HepG2 (cell line): ENCODE results near the gene SERPINE2. TPM values are rescaled to one million over a fixed set of nuclear protein-coding genes. Genes with fewer than 3 reads are reported as not detected.

Experiments used
- NR2F1 ChIP-seq, 2 experiments: fragments of 450-650 bp in 1 of 2; formaldehyde crosslinking in 1 of 2; IDR thresholded peaks; 2 replicates each; pipeline versions ENCODE4 v1.5.0 to v1.6.1; 2016 to 2020; ENCODE audit warnings: mild to moderate bottlenecking in 1 of 2, missing compliant biosample characterization in 1 of 2, missing genetic modification reagents in 1 of 2, moderate library complexity in 1 of 2
- RAD21 ChIP-seq: fragments of 450-650 bp; formaldehyde crosslinking; IDR thresholded peaks from 2 replicates; pipeline ENCODE4 v1.5.0; 2020; ENCODE audit warnings: mild to moderate bottlenecking
- ZNF781 ChIP-seq: sonication (generic); formaldehyde crosslinking; IDR thresholded peaks from 2 replicates; pipeline ENCODE4 v1.5.1; 2020; ENCODE audit warnings: borderline replicate concordance, mild to moderate bottlenecking, missing genetic modification reagents; ENCODE audit errors: not compliant biosample characterization
- polyA plus RNA-seq, 8 experiments: library from polyadenylated mRNA; depleted of rRNA in 3 of 8; stranded (reverse) in 7 of 8; unstranded in 1 of 8; fragments of >200 nt; fragmentation: Illumina TruSeq in 4 of 8; extraction: Trizol in 4 of 8; gene quantifications; 2 replicates each; pipeline versions ENCODE4 v1.2.1 to v1.2.3, GENCODE V29; 2011 to 2016; ENCODE audit warnings: low read depth in 4 of 8, missing spikeins in 1 of 8, mixed read lengths in 1 of 8; ENCODE audit not compliant: insufficient read depth in 1 of 8
- total RNA-seq, 5 experiments: library from RNA; depleted of rRNA; stranded (reverse); fragments of >200 nt; fragmentation: Illumina TruSeq; extraction: Trizol; gene quantifications; 2 replicates each; pipeline ENCODE4 v1.2.3, GENCODE V29; 2016; ENCODE audit warnings: low read depth in 1 of 5
- TF ChIP-seq, protein P1 (sequence below): sonication (generic); formaldehyde crosslinking; IDR thresholded peaks from 2 replicates; pipeline ENCODE4 v1.4.0; 2020; ENCODE audit warnings: mild to moderate bottlenecking, missing genetic modification reagents
- TF ChIP-seq, protein P2 (sequence below): sonication (generic); formaldehyde crosslinking; IDR thresholded peaks from 2 replicates; pipeline ENCODE4 v1.4.0; 2020; ENCODE audit warnings: missing genetic modification reagents, borderline replicate concordance
- TF ChIP-seq, protein P3 (sequence below): IDR thresholded peaks from 2 replicates; pipeline ENCODE4 v1.6.1; 2018; ENCODE audit warnings: missing genetic modification reagents, mild to moderate bottlenecking, missing compliant biosample characterization
- TF ChIP-seq, protein P4 (sequence below), 2 experiments: sonication (generic) in 1 of 2; formaldehyde crosslinking in 1 of 2; IDR thresholded peaks; 2 replicates each; pipeline versions ENCODE4 v1.4.0 to v1.6.1; 2016 to 2020; ENCODE audit warnings: borderline replicate concordance in 1 of 2, low read depth in 1 of 2, mild to moderate bottlenecking in 1 of 2, missing genetic modification reagents in 1 of 2
- TF ChIP-seq, protein P5 (sequence below): sonication (generic); formaldehyde crosslinking; IDR thresholded peaks from 2 replicates; pipeline ENCODE4 v1.4.0; 2020; ENCODE audit warnings: missing genetic modification reagents

The SERPINE2 gene
- total and polyA plus RNA-seq, 2 of the 13 experiments (the other 11 are each of a cell fraction or from before 2014, with no cell fraction given), result 7.9 to 18.1 TPM

DNA sequence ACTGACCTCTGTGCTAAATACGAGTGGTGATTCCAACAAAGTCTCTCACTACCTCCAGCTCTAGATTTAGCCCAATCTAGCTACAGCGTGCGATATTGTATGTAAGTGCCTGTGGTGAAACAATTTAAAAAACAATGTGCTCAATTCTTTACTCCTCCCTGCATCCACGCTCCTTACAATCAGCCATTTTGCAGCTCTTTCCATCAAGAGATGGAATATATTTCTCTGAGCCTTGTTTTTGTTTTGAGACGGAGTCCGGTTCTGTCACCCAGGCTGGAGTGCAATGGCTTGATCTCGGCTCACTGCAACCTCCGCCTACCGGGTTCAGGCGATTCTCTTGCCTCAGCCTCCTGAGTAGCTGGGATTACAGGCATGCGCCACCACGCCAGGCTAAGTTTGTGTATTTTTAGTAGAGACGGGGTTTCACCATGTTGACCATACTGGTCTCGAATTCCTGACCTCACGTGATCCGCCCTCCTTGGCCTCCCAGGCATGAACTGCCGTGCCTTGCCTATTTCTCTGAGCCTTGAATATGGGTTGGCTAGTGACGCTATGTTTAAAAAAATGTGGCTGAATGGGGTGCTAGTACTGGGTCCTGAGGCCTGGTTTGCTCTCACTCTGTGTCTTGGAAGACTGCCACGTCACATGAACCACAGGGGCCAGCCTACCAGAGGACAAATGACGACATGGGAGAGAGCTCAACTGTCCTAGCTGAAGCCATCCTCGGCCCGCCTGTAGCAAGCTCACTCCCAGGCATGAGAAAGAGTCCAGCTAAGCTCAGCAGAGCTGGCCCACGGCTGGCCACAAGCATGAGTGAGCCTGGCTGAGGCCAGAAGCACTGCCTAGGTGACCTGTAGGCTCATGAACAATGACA, 108.7 kb downstream of the SERPINE2 start (continued):
- TF ChIP-seq, protein P1, sequence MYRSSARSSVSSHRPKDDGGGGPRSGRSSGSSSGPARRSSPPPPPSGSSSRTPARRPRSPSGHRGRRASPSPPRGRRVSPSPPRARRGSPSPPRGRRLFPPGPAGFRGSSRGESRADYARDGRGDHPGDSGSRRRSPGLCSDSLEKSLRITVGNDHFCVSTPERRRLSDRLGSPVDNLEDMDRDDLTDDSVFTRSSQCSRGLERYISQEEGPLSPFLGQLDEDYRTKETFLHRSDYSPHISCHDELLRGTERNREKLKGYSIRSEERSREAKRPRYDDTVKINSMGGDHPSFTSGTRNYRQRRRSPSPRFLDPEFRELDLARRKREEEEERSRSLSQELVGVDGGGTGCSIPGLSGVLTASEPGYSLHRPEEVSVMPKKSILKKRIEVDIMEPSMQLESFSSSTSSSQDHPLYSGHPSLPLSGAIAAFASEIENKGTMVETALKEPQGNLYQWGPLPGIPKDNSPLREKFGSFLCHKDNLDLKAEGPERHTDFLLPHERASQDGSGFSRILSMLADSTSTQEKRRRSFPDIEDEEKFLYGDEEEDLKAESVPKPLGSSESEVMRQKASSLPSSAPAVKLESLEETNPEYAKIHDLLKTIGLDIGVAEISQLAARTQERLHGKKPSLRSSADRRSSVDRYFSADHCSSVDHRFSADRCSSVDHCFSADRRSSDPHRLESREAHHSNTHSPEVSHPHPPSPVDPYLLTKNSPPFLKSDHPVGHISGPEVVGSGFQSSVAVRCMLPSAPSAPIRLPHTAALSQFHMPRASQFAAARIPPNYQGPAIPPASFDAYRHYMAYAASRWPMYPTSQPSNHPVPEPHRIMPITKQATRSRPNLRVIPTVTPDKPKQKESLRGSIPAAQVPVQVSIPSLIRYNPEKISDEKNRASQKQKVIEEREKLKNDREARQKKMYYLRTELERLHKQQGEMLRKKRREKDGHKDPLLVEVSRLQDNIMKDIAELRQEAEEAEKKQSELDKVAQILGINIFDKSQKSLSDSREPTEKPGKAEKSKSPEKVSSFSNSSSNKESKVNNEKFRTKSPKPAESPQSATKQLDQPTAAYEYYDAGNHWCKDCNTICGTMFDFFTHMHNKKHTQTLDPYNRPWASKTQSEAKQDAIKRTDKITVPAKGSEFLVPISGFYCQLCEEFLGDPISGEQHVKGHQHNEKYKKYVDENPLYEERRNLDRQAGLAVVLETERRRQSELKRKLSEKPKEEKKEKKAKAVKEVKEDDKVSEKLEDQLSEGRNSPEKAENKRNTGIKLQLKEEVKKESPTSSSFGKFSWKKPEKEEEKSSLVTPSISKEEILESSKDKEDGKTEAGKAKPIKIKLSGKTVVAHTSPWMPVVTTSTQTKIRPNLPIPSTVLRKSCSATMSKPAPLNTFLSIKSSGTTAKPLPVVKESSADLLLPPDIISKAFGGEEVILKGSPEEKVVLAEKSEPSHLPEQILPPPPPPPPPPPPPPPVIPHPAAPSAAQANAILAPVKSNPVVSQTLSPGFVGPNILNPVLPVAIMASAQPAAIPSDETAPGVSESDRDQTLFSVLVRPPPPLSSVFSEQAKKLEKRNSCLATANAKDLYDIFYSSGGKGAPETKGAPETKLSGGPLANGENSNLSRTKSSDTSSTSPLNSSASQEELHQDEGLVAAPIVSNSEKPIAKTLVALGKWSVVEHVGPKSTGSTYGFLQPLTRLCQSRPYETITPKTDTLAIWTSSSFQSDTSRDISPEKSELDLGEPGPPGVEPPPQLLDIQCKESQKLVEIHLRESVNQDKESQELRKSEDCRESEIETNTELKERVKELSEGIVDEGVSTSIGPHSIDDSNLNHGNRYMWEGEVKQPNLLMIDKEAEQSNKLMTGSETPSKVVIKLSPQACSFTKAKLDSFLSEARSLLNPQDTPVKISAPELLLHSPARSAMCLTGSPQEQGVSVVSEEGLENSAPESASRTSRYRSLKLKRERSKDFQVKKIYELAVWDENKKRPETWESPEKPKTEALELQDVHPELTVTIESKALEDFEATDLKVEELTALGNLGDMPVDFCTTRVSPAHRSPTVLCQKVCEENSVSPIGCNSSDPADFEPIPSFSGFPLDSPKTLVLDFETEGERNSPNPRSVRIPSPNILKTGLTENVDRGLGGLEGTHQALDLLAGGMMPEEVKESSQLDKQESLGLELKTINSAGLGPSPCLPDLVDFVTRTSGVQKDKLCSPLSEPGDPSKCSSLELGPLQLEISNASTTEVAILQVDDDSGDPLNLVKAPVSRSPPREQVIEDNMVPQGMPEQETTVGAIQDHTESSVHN (CRISPR knock-in tag), result peak; percentile 58
- TF ChIP-seq, protein P2, sequence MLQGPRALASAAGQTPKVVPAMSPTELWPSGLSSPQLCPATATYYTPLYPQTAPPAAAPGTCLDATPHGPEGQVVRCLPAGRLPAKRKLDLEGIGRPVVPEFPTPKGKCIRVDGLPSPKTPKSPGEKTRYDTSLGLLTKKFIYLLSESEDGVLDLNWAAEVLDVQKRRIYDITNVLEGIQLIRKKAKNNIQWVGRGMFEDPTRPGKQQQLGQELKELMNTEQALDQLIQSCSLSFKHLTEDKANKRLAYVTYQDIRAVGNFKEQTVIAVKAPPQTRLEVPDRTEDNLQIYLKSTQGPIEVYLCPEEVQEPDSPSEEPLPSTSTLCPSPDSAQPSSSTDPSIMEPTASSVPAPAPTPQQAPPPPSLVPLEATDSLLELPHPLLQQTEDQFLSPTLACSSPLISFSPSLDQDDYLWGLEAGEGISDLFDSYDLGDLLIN, result no peak; the same call in 1 of the 2 replicates
- TF ChIP-seq RAD21 (CRISPR knock-in tag) (no peak; the same call in none of the 2 replicates), NR2F1 (CRISPR knock-in tag; IDR thresholded peaks at IDR 0.05) (peak in 1 of 2 experiments; percentile 80; a peak in 2 of 4 replicates), ZNF781 (CRISPR knock-in tag) (peak; percentile 72)
- TF ChIP-seq, protein P3, sequence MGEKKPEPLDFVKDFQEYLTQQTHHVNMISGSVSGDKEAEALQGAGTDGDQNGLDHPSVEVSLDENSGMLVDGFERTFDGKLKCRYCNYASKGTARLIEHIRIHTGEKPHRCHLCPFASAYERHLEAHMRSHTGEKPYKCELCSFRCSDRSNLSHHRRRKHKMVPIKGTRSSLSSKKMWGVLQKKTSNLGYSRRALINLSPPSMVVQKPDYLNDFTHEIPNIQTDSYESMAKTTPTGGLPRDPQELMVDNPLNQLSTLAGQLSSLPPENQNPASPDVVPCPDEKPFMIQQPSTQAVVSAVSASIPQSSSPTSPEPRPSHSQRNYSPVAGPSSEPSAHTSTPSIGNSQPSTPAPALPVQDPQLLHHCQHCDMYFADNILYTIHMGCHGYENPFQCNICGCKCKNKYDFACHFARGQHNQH, result peak; percentile 81
- TF ChIP-seq, protein P4, sequence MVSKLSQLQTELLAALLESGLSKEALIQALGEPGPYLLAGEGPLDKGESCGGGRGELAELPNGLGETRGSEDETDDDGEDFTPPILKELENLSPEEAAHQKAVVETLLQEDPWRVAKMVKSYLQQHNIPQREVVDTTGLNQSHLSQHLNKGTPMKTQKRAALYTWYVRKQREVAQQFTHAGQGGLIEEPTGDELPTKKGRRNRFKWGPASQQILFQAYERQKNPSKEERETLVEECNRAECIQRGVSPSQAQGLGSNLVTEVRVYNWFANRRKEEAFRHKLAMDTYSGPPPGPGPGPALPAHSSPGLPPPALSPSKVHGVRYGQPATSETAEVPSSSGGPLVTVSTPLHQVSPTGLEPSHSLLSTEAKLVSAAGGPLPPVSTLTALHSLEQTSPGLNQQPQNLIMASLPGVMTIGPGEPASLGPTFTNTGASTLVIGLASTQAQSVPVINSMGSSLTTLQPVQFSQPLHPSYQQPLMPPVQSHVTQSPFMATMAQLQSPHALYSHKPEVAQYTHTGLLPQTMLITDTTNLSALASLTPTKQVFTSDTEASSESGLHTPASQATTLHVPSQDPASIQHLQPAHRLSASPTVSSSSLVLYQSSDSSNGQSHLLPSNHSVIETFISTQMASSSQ (IDR thresholded peaks at IDR 0.05; ENCODE audit: low read depth), result 0 out of 2 replicates have a peak, but pooled peaks have one; percentile 38
- TF ChIP-seq, protein P4 (CRISPR knock-in tag; IDR thresholded peaks at IDR 0.05; ENCODE audit: borderline replicate concordance), result no peak; the same call in 1 of the 2 replicates
- TF ChIP-seq, protein P5, sequence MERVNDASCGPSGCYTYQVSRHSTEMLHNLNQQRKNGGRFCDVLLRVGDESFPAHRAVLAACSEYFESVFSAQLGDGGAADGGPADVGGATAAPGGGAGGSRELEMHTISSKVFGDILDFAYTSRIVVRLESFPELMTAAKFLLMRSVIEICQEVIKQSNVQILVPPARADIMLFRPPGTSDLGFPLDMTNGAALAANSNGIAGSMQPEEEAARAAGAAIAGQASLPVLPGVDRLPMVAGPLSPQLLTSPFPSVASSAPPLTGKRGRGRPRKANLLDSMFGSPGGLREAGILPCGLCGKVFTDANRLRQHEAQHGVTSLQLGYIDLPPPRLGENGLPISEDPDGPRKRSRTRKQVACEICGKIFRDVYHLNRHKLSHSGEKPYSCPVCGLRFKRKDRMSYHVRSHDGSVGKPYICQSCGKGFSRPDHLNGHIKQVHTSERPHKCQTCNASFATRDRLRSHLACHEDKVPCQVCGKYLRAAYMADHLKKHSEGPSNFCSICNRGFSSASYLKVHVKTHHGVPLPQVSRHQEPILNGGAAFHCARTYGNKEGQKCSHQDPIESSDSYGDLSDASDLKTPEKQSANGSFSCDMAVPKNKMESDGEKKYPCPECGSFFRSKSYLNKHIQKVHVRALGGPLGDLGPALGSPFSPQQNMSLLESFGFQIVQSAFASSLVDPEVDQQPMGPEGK (CRISPR knock-in tag), result peak; percentile 52; the same call in 1 of the 2 replicates
